Stimulated activated CD8-positive, alpha-beta memory T cell treated with anti-CD3 and anti-CD28 coated beads, Interleukin-7, amount 100 ng/mL, for 1 hour (primary cell): ENCODE data around the gene ALG2.
"Not testable (repeated sequence)": the region's sequence is repeated elsewhere in the genome, so short reads cannot be mapped to it uniquely, and the experiment has no call there.

ENCODE experiments used
- DNase-seq, 2 donors: peaks; one replicate each; pipeline ENCODE4 v3.0.0-alpha.2; 2020; ENCODE audit warnings: low read depth in 2 of 2

The ALG2 gene

GRCh38 chr9:99237849-99238248 lies 16.1 kb upstream of the ALG2 start:
- not testable (repeated sequence) for DNase-seq

- no peak for DNase-seq
Measured at GRCh38 chr9:99237356-99237755, 15.6 kb upstream of the ALG2 start.

DNA sequence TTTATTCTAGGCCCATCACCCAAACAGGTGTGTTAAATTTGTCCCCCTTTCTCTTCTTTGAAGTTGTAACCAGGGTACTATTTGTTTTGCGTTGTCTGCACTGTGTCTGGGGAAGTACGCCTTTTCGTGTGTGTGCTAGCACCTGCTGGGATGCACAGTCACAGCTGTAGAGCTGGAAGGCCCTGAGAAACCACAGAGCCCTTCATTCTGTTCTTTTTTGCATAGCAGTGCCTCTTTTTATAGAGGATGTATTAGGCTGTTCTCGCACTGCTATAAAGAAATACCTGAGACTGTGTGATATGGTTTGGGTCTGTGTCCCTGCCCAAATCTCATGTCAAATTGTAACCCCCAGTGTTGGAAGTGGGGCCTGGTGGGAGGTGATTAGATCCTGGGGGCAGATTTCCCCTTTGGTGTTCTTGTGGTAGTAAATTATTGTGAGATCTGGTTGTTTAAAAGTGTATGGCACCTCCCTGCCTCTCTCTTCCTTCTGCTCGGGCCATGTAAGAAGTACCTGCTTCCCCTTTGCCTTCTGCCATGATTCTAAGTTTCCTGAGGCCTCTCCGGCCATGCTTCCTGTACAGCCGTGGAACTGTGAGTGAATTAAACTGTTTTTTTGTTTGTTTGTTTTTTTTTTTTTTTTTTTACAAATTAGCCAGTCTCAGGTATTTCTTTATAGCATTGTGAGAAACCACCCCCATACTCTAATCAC lies 14.3 kb upstream of the ALG2 start:
- no peak for DNase-seq

GRCh38 chr9:99235069-99235468 lies 13.3 kb upstream of the ALG2 start:
- no peak for DNase-seq

DNA sequence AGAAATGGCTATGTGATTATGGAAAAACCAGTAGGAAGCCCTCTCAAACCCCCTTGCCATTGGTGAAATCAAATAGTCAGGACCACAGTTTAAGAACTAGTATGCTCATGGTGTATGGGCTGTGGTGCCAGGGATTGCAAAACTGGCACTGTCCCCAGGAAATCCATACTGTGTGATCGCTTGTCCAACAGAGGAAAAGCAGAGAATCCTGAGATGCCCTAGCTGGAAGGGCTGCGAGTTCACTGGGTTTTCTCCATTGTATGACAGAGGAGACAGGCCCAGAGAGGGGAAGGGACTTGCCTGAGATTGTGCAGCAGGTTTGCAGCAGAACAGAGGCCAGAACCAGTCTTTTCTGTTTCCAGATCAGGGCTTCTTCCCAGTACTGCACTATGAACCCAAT lies 12.9 kb upstream of the ALG2 start:
- DNase-seq, result no peak

- no peak for DNase-seq
Measured at GRCh38 chr9:99231711-99232110, 10.0 kb upstream of the ALG2 start.

DNA sequence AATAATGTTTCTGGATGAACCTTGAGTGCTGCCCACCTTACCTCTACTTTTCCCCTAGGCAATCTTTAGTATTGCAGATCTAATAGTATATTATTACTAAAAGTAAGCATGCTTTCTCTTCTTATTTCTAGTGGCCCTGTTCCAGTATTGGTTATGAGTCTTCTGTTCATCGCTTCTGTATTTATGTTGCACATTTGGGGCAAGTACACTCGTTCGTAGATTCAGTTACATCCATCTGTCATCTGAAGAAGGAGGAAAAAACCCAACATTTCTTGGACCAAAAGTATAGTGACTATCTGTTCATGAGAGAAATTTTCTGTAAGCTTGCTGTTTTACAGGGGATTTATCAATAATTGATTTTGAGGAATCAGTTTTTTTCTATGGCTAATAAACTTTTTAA lies 8.5 kb upstream of the ALG2 start:
- DNase-seq, result no peak

GRCh38 chr9:99226054-99226453 lies 4.3 kb upstream of the ALG2 start:
- DNase-seq, result no peak

DNA sequence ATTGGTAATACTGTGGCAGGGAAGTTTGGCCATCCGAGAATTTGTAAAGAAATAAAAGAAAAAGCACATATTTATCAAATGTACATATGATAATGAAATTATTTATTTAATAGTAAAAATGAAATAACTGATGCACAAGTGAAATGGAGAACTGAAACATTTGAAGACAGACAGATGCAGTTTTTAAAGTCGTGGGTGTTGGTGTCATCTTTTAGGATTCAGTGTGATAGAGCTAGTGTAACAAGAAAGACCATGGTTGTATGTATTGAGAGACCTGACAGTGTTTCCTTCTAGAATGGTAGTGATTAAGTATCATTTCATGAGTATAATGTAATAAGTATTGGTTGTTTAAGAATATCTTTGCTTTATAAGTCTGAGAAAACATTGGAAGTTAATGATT lies 2.7 kb upstream of the ALG2 start:
- no peak for DNase-seq

- DNase-seq, result no peak
Measured at GRCh38 chr9:99222416-99223270, 901 bp upstream of the ALG2 start.

GRCh38 chr9:99221266-99221620 lies 499 bp downstream of the ALG2 start:
- DNase-seq, result no peak

DNA sequence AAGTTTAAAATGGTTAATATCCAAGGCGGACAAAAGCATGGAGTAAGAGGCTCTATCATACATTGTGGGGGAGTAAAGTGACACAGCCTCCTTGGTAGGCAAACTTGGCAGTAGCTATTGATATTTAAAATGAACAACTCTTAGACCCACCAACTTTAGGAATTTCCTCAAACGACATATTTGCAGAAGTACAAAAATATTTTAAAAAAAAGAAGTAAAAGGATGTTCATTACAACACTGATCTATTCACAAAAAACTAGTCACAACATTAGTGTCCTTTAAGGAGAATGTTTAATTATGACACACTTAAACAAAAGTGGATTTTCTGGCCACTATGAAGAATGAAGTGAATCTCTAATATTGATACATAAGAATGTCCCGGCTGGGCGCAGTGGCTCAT lies 1.7 kb downstream of the ALG2 start:
- no peak for DNase-seq

- DNase-seq, result no peak
Measured at GRCh38 chr9:99216073-99216472, 5.7 kb downstream of the ALG2 start.

- no peak for DNase-seq
Measured at GRCh38 chr9:99213197-99213596, 8.5 kb downstream of the ALG2 start.

GRCh38 chr9:99211746-99212145 lies 10.0 kb downstream of the ALG2 start:
- no peak for DNase-seq

DNA sequence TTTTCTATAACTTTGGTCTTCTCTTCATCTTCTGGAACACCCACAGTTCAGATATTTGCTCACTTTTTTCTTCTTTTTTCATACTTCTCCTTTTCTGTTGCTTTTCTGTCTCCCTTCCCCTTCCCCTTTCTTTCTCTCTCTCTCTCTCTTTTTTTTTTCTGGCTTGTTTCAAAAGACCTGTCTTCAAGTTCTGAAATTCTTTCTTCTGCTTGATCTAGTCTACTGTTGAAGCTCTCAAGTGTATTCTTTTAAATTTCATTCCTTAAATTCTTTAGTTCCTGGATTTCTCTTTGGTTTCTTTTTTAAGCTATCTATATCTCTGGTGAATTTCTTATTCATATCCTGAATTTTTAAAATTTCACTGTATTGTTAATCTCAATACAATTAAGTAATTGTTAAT lies 11.2 kb downstream of the ALG2 start:
- no peak for DNase-seq

DNA sequence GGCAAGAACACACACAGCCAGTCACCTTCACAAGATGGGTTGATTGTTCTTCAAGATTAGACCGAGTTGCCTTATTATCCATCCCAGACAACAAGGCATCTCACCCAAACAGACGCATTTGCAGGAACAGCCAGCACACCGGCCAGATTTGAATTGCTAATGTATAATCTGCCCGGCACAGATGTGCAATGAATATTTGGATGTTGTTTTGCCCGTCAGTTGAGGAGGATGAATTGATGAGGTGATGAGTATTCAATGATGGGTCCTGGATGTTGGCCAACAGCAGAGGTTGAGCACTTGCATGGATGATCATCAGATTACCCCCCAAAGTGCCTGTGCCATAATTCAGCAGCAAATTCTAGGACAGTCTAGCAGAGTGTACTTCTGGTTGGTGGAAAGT lies 20.1 kb downstream of the ALG2 start:
- no peak for DNase-seq

- DNase-seq, result no peak
Measured at GRCh38 chr9:99199938-99200539, 21.7 kb downstream of the ALG2 start.

- DNase-seq, result no peak
Measured at GRCh38 chr9:99197987-99198386, 23.8 kb downstream of the ALG2 start.

DNA sequence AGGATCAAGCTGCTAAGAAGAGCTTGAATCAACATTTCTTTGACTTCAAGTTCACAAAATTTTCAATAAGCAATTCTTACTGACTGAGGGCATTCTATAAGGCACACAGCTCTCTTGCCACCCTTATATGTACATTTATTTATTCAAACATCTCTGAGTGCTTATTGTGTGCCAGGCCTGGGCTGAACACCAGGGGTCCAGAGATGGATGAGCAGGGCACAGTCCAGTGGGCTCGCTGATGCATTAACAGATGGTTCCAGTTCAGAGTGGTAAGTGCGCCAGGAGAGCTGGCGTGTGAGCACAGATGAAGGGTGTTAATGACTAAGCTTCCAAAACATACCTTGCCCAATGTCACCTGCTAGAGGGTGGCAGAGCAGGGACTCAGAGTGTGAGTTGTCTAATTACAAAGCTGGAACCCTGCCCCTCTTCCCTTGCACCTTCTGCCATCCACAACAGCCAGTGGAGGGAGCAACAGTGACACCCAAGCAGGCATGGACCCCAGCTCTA lies 24.6 kb downstream of the ALG2 start:
- DNase-seq, result no peak

GRCh38 chr9:99196484-99196883 lies 25.3 kb downstream of the ALG2 start:
- DNase-seq, result not testable (repeated sequence)

- DNase-seq, result no peak
Measured at GRCh38 chr9:99193466-99193821, 28.3 kb downstream of the ALG2 start.
